GM12864 (cell line): ENCODE data around the gene GHRL.

ENCODE experiments used
- DNase-seq: peaks from one replicate; pipeline ENCODE4 v3.0.0-alpha.2; 2011; ENCODE audit warnings: low read depth
- H3K4me3 ChIP-seq: 2 replicates; pipeline ENCODE4 v1.5.1; 2011; ENCODE audit warnings: mild to moderate bottlenecking, low read depth, low read length, control low read depth
- CTCF ChIP-seq: IDR thresholded peaks from 2 replicates; pipeline ENCODE4 v1.5.1; 2011; ENCODE audit warnings: low read depth, mild to moderate bottlenecking, moderate library complexity, low read length, control low read depth, inconsistent platforms; ENCODE audit errors: missing control alignments

Gene GHRL

GRCh38 chr3:10290481-10291176, 2.1 kb downstream of the GHRL start:
- no peak for DNase-seq
- no peak for TF ChIP-seq CTCF
- no peak overlapping the region for H3K4me3 ChIP-seq

- no peak for DNase-seq
- TF ChIP-seq CTCF = no peak
- no peak overlapping the region for H3K4me3 ChIP-seq
These were observed 2.9 kb downstream of the GHRL start for GRCh38 chr3:10289787-10290355.

GRCh38 chr3:10289077-10289476, 3.7 kb downstream of the GHRL start:
- DNase-seq = no peak
- H3K4me3 ChIP-seq = no peak overlapping the region
- TF ChIP-seq CTCF = no peak

GRCh38 chr3:10288575-10288960, 4.2 kb downstream of the GHRL start:
- TF ChIP-seq CTCF = no peak
- DNase-seq = no peak
- no peak overlapping the region for H3K4me3 ChIP-seq

GRCh38 chr3:10287936-10288574, 4.7 kb downstream of the GHRL start:
- no peak for TF ChIP-seq CTCF
- no peak overlapping the region for H3K4me3 ChIP-seq
- no peak for DNase-seq

GRCh38 chr3:10286596-10287295, 6.0 kb downstream of the GHRL start:
- H3K4me3 ChIP-seq = no peak overlapping the region
- DNase-seq = no peak
- no peak for TF ChIP-seq CTCF
